Prostate gland (tissue), 2 donors: Measurements from ENCODE around the gene APBB1IP.

ENCODE experiments used
- CTCF ChIP-seq, 4 experiments: fragments of 200-600 bp in 2 of 4; fragments of 450-650 bp in 2 of 4; sonication (generic) in 2 of 4; IDR thresholded peaks; 1 replicate in 3 of 4; 2 replicates in 1 of 4; pipeline ENCODE4 v1.5.1; 2016 to 2019; ENCODE audit warnings: antibody characterized with exemption in 4 of 4, mild to moderate bottlenecking in 2 of 4, moderate library complexity in 2 of 4
- POLR2AphosphoS5 ChIP-seq: sonication (generic); formaldehyde crosslinking; IDR thresholded peaks from one replicate; pipeline ENCODE4 v1.6.1; 2017; ENCODE audit warnings: antibody characterized with exemption

GRCh38 chr10:26437637-26438461 is at the start of gene APBB1IP:
- no peak for TF ChIP-seq CTCF (IDR thresholded peaks at IDR 0.05)
- TF ChIP-seq POLR2AphosphoS5: no peak
